Testis (tissue), 2 donors: Measurements from ENCODE around the gene TFF3.

ENCODE experiments used
- CTCF ChIP-seq, 3 experiments: fragments of 450-650 bp in 2 of 3; fragments of 200-600 bp in 1 of 3; sonication (generic) in 1 of 3; IDR thresholded peaks; one replicate each; pipeline ENCODE4 v1.5.1; 2016 to 2019; ENCODE audit warnings: antibody characterized with exemption in 3 of 3, mild to moderate bottlenecking in 2 of 3, moderate library complexity in 1 of 3
- POLR2A ChIP-seq: fragments of 450-650 bp; IDR thresholded peaks from one replicate; pipeline ENCODE4 v1.6.1; 2017; ENCODE audit warnings: antibody characterized with exemption, mild to moderate bottlenecking, moderate library complexity

GRCh38 chr21:42319376-42319775, 4.2 kb upstream of the TFF3 start:
- TF ChIP-seq POLR2A (no peak), CTCF (IDR thresholded peaks at IDR 0.05) (no peak)
